GM23338 (cell line): ENCODE measurements around the gene HADH. TPM values are rescaled to one million over a fixed set of nuclear protein-coding genes. Genes with fewer than 3 reads are reported as not detected.

Experiments
- ATAC-seq: fragments of 200-7000 bp; cut with Tn5 transposase; 3 replicates; pipeline ENCODE4 v1.9.1; 2020
- DNase-seq: peaks from one replicate; pipeline ENCODE4 v3.0.0-alpha.2; 2015; ENCODE audit warnings: low spot score
- H2AFZ ChIP-seq: fragments of 200-600 bp; sonication (generic); 2 replicates; pipeline ENCODE4 v1.8.0; 2016; ENCODE audit warnings: antibody characterized with exemption, mild to moderate bottlenecking, moderate library complexity
- H3F3A ChIP-seq: fragments of 200-600 bp; sonication (generic); replicated peaks from 2 replicates; pipeline ENCODE4 v1.8.0; 2017; ENCODE audit warnings: antibody characterized with exemption, mixed run types, low read depth
- H3K27ac ChIP-seq: fragments of 200-600 bp; sonication (generic); 2 replicates; pipeline ENCODE4 v1.6.1; 2016; ENCODE audit warnings: low read depth
- H3K27me3 ChIP-seq: fragments of 200-600 bp; sonication (generic); 2 replicates; pipeline ENCODE4 v1.8.0; 2016; ENCODE audit warnings: mild to moderate bottlenecking, mixed run types, moderate library complexity; ENCODE audit not compliant: insufficient read depth
- H3K36me3 ChIP-seq: fragments of 200-600 bp; sonication (generic); 2 replicates; pipeline ENCODE4 v1.8.0; 2016; ENCODE audit warnings: mild to moderate bottlenecking; ENCODE audit not compliant: insufficient read depth
- H3K4me1 ChIP-seq: fragments of 200-600 bp; sonication (generic); 2 replicates; pipeline ENCODE4 v1.8.0; 2016; ENCODE audit warnings: mild to moderate bottlenecking, moderate library complexity; ENCODE audit not compliant: insufficient read depth
- H3K4me2 ChIP-seq: fragments of 200-600 bp; sonication (generic); 2 replicates; pipeline ENCODE4 v1.7.1; 2017; ENCODE audit warnings: mixed run types
- H3K4me3 ChIP-seq: fragments of 200-600 bp; sonication (generic); 2 replicates; pipeline ENCODE4 v1.6.1; 2016; ENCODE audit warnings: mixed run types
- H3K79me2 ChIP-seq: fragments of 200-600 bp; sonication (generic); replicated peaks from 2 replicates; pipeline ENCODE4 v1.8.0; 2017; ENCODE audit warnings: mild to moderate bottlenecking; ENCODE audit not compliant: insufficient read depth
- H3K9me2 ChIP-seq: fragments of 200-600 bp; sonication (generic); 2 replicates; pipeline ENCODE4 v1.8.0; 2017; ENCODE audit not compliant: insufficient read depth
- H4K20me1 ChIP-seq: fragments of 200-600 bp; sonication (generic); replicated peaks from 2 replicates; pipeline ENCODE4 v1.8.0; 2017; ENCODE audit warnings: mild to moderate bottlenecking; ENCODE audit not compliant: insufficient read depth
- H3K27ac Mint-ChIP-seq: 2 replicates; pipeline ENCODE4 v1.8.0; 2020; ENCODE audit warnings: inconsistent platforms, mild to moderate bottlenecking, moderate library complexity, mixed read lengths
- H3K27me3 Mint-ChIP-seq: 3 replicates; pipeline ENCODE4 v1.8.0; 2022; ENCODE audit warnings: low read depth, mild to moderate bottlenecking, moderate library complexity, mixed read lengths, inconsistent platforms; ENCODE audit not compliant: insufficient read depth, poor library complexity
- H3K36me3 Mint-ChIP-seq: 3 replicates; pipeline ENCODE4 v1.8.0; 2021; ENCODE audit warnings: low read depth, mild to moderate bottlenecking, inconsistent platforms, moderate library complexity, mixed read lengths
- H3K4me1 Mint-ChIP-seq: 3 replicates; pipeline ENCODE4 v1.8.0; 2020; ENCODE audit warnings: mild to moderate bottlenecking, inconsistent platforms, mixed read lengths
- H3K4me3 Mint-ChIP-seq: 3 replicates; pipeline ENCODE4 v1.8.0; 2021; ENCODE audit warnings: moderate library complexity, mild to moderate bottlenecking, inconsistent platforms, mixed read lengths
- H3K9me3 Mint-ChIP-seq: 3 replicates; pipeline ENCODE4 v1.8.0; 2020; ENCODE audit warnings: moderate library complexity, mild to moderate bottlenecking, inconsistent platforms, mixed read lengths
- CREB1 ChIP-seq: fragments of 250-450 bp; sonication (Bioruptor Pico); IDR thresholded peaks from 2 replicates; pipeline ENCODE4 v1.5.0; 2020; ENCODE audit warnings: low read depth, mild to moderate bottlenecking, moderate library complexity
- CTCF ChIP-seq, 2 experiments: fragments of 200-600 bp in 1 of 2; sonication (generic) in 1 of 2; conservative IDR thresholded peaks; 2 replicates each; pipeline versions ENCODE4 v1.5.1 to v1.6.1; 2016 to 2017; ENCODE audit warnings: antibody characterized with exemption in 2 of 2, low read depth in 2 of 2, mild to moderate bottlenecking in 2 of 2, moderate library complexity in 1 of 2
- ETS1 ChIP-seq: IDR thresholded peaks from 2 replicates; pipeline ENCODE4 v1.6.1; 2016; ENCODE audit warnings: antibody characterized with exemption
- EZH2 ChIP-seq: fragments of 200-600 bp; sonication (generic); IDR thresholded peaks from one replicate; pipeline ENCODE4 v1.8.0; 2017; ENCODE audit warnings: antibody characterized with exemption, mild to moderate bottlenecking, low read depth; ENCODE audit not compliant: unreplicated experiment
- JUNB ChIP-seq: IDR thresholded peaks from one replicate; pipeline ENCODE4 v1.6.1; 2016; ENCODE audit warnings: antibody characterized with exemption; ENCODE audit not compliant: unreplicated experiment
- NANOG ChIP-seq: IDR thresholded peaks from 2 replicates; pipeline ENCODE4 v1.6.1; 2016; ENCODE audit warnings: antibody characterized with exemption, borderline replicate concordance
- POLR2AphosphoS5 ChIP-seq: IDR thresholded peaks from 2 replicates; pipeline ENCODE4 v1.6.1; 2016; ENCODE audit warnings: antibody characterized with exemption, low read depth
- REST ChIP-seq: IDR thresholded peaks from one replicate; pipeline ENCODE4 v1.6.1; 2018; ENCODE audit warnings: antibody characterized with exemption; ENCODE audit not compliant: unreplicated experiment
- STAT1 ChIP-seq: IDR thresholded peaks from one replicate; pipeline ENCODE4 v1.6.1; 2016; ENCODE audit warnings: antibody characterized with exemption; ENCODE audit not compliant: unreplicated experiment
- ZNF114 ChIP-seq: fragments of 250-450 bp; sonication (Bioruptor Pico); IDR thresholded peaks from 2 replicates; pipeline ENCODE4 v1.5.0; 2020; ENCODE audit warnings: mild to moderate bottlenecking, moderate library complexity
- ZNF331 ChIP-seq: fragments of 250-450 bp; sonication (Bioruptor Pico); IDR thresholded peaks from 2 replicates; pipeline ENCODE4 v1.5.0; 2020; ENCODE audit warnings: low read depth, mild to moderate bottlenecking, moderate library complexity
- polyA plus RNA-seq: library from polyadenylated mRNA; unstranded; fragments of >200 nt; fragmentation: Nextera tagmentation; extraction: Ambion mirVana; gene quantifications from 2 replicates; pipeline ENCODE4 v1.2.1, GENCODE V29; 2016
- total RNA-seq: library from RNA; depleted of rRNA; stranded (reverse); fragments of >200 nt; shearing (Covaris generic); gene quantifications from 2 replicates; pipeline ENCODE4 v1.2.3, GENCODE V29; 2014

The HADH gene
- total and polyA plus RNA-seq, 2 experiments from 2014 or later, result 39.1 to 39.2 TPM

- Mint-ChIP-seq H3K9me3 (no peaks in the 10 kb centered on the region), H3K4me3 (no peak overlapping the region), H3K4me1 (peaks cover 10% of the 10 kb centered on the region), H3K27me3 (peaks cover 6% of the 10 kb centered on the region), H3K27ac (no peak overlapping the region), H3K36me3 (peaks cover 28% of the 10 kb centered on the region)
- no peak for TF ChIP-seq ZNF331
- TF ChIP-seq NANOG, result no peak
- TF ChIP-seq JUNB, result no peak
- Histone ChIP-seq H3K9me2 (no peaks in the 10 kb centered on the region), H3K4me2 (no peak overlapping the region), H3K36me3 (peaks cover 4% of the 10 kb centered on the region), H3F3A (no peaks in the 10 kb centered on the region), H2AFZ (no peak overlapping the region), H3K4me1 (no peaks in the 10 kb centered on the region), H3K79me2 (no peaks in the 10 kb centered on the region), H3K4me3 (no peak overlapping the region), H4K20me1 (no peaks in the 10 kb centered on the region; the same call in 1 of the 2 replicates), H3K27me3 (no peaks in the 10 kb centered on the region), H3K27ac (no peak overlapping the region)
- ATAC-seq (no peak), DNase-seq (no peak)
Observed at GRCh38 chr4:108034565-108034964, 44.9 kb downstream of the HADH start.

- Mint-ChIP-seq H3K4me3 (no peak overlapping the region), H3K9me3 (0 out of 3 replicates have a peak, but pooled peaks cover 2% of the 10 kb centered on the region), H3K36me3 (peaks cover 25% of the 10 kb centered on the region), H3K4me1 (peaks cover 6% of the 10 kb centered on the region; the same call in 2 of the 3 replicates), H3K27ac (no peak overlapping the region), H3K27me3 (peaks cover 6% of the 10 kb centered on the region)
- H3K4me3 ChIP-seq, result no peak overlapping the region
- no peak overlapping the region for H3K4me2 ChIP-seq
- no peak overlapping the region for H2AFZ ChIP-seq
- no peaks in the 10 kb centered on the region for H3K27me3 ChIP-seq
- peaks cover 4% of the 10 kb centered on the region for H3K36me3 ChIP-seq
- DNase-seq, result no peak
- ATAC-seq, result no peak
- H3F3A ChIP-seq, result no peaks in the 10 kb centered on the region
- no peaks in the 10 kb centered on the region; the same call in 1 of the 2 replicates for H4K20me1 ChIP-seq
- H3K27ac ChIP-seq, result no peak overlapping the region
- no peaks in the 10 kb centered on the region for H3K79me2 ChIP-seq
- no peaks in the 10 kb centered on the region for H3K4me1 ChIP-seq
- TF ChIP-seq CTCF (conservative IDR thresholded peaks at IDR 0.05; ENCODE audit: low read depth in 2 of 2), result no peak
- H3K9me2 ChIP-seq, result no peaks in the 10 kb centered on the region
Observed at GRCh38 chr4:108035691-108036090, 46.0 kb downstream of the HADH start.

GRCh38 chr4:108036213-108036612 is 46.5 kb downstream of the HADH start:
- no peaks in the 10 kb centered on the region; the same call in 1 of the 2 replicates for H4K20me1 ChIP-seq
- Mint-ChIP-seq H3K27me3 (peaks cover 6% of the 10 kb centered on the region), H3K9me3 (0 out of 3 replicates have a peak, but pooled peaks cover 2% of the 10 kb centered on the region), H3K27ac (no peak overlapping the region; the same call in 1 of the 2 replicates), H3K4me3 (no peak overlapping the region), H3K36me3 (peaks cover 22% of the 10 kb centered on the region), H3K4me1 (peaks cover 6% of the 10 kb centered on the region; the same call in 2 of the 3 replicates)
- H3K79me2 ChIP-seq, result no peaks in the 10 kb centered on the region
- H3K27ac ChIP-seq, result no peak overlapping the region
- H3K27me3 ChIP-seq, result no peaks in the 10 kb centered on the region
- DNase-seq, result no peak
- no peak overlapping the region for H3K4me2 ChIP-seq
- H3K36me3 ChIP-seq, result peaks cover 4% of the 10 kb centered on the region
- ATAC-seq, result no peak
- no peak overlapping the region for H3K4me3 ChIP-seq
- no peaks in the 10 kb centered on the region for H3K9me2 ChIP-seq
- H3F3A ChIP-seq, result no peaks in the 10 kb centered on the region
- no peak overlapping the region for H2AFZ ChIP-seq
- no peaks in the 10 kb centered on the region for H3K4me1 ChIP-seq
- no peak for TF ChIP-seq ZNF114 (CRISPR knock-in tag)
- TF ChIP-seq REST, result no peak
- no peak for TF ChIP-seq JUNB
- TF ChIP-seq CTCF (conservative IDR thresholded peaks at IDR 0.05; ENCODE audit: low read depth in 2 of 2), result no peak
- TF ChIP-seq EZH2, result no peak
- TF ChIP-seq NANOG, result no peak
- TF ChIP-seq CREB1, result no peak
- TF ChIP-seq STAT1, result no peak
- no peak for TF ChIP-seq ETS1
- no peak for TF ChIP-seq POLR2AphosphoS5
